BJ (cell line): ENCODE data around the gene RYR3. TPM values are rescaled to one million over a fixed set of nuclear protein-coding genes. Genes with fewer than 3 reads are reported as not detected.

Source experiments
- CTCF ChIA-PET: fragments of 350-600 bp; formaldehyde crosslinking; extraction: SDS; loops from one replicate; lab custom pipeline; 2021; ENCODE audit warnings: antibody characterized with exemption, inconsistent platforms; lab: Yijun Ruan, JAX
- POLR2A ChIA-PET: fragments of 300-600 bp; sonication (Branson Sonifier 250); formaldehyde crosslinking; extraction: SDS; loops from one replicate; lab custom pipeline; 2021; ENCODE audit warnings: antibody characterized with exemption; lab: Charles Lee
- DNase-seq: peaks from one replicate; pipeline ENCODE4 v3.0.0-alpha.2; 2011; ENCODE audit warnings: low read depth
- H3K27me3 ChIP-seq: 2 replicates; pipeline ENCODE4 v1.6.0; 2011; ENCODE audit warnings: low read length; ENCODE audit not compliant: control insufficient read depth, insufficient read depth
- H3K36me3 ChIP-seq: 2 replicates; pipeline ENCODE4 v1.5.1; 2011; ENCODE audit warnings: low read length; ENCODE audit not compliant: control insufficient read depth, insufficient read depth
- H3K4me3 ChIP-seq: 2 replicates; pipeline ENCODE4 v1.5.1; 2011; ENCODE audit warnings: low read depth, mild to moderate bottlenecking, control low read depth, low read length
- CTCF ChIP-seq: IDR thresholded peaks from 2 replicates; pipeline ENCODE4 v1.5.1; 2011; ENCODE audit warnings: low read depth, mild to moderate bottlenecking, control low read depth, inconsistent platforms, low read length, moderate library complexity; ENCODE audit not compliant: insufficient read depth
- polyA plus RNA-seq: library from polyadenylated mRNA; depleted of rRNA; stranded (reverse); fragments of >200 nt; gene quantifications from 2 replicates; pipeline ENCODE4 v1.2.3, GENCODE V29; 2011

The RYR3 gene
- polyA plus RNA-seq, 1 experiment: not detected

DNA sequence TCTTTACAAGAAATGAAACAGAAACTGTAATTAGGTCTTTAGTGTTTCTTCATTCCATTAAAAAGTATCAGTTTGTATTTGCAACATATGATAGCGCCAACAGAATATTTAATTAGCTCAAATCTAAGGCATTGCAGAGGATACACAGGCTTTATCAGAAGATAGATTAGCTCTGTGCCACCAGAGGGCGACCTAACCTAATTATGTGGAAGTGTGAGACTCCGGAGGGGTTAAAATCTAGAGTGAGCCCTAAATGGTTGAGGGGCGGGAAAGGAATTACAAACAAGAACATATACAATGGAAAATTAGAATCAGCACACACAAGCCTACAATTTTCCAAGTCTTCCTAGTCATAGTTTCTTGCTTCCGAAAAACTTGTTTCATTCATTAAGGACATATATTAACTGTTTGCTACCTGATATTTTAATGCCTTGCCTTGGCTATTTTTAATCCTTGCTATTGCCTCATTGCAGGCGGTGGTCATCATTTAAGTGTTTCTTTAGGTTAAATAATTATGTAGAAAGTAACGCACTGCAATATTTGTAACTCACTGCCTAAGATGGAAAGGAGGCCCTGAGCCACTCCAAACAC is 18.0 kb upstream of the RYR3 start:
- ChIA-PET CTCF (interaction anchor here (0.6 to 6.3 kb wide), 26 partner anchors 8 to 671 kb away, joined by 3 to 45 read pairs (median 4); partner anchors contain the start of gene RYR3), POLR2A (no interaction called here)
- Histone ChIP-seq H3K27me3 (peaks cover 8% of the 10 kb centered on the region; the same call in 1 of the 2 replicates), H3K36me3 (no peaks in the 10 kb centered on the region), H3K4me3 (no peak overlapping the region)
- TF ChIP-seq CTCF: peak; percentile 69
- no peak for DNase-seq

- no peaks in the 10 kb centered on the region for H3K36me3 ChIP-seq
- peaks cover 8% of the 10 kb centered on the region; the same call in 1 of the 2 replicates for H3K27me3 ChIP-seq
- no peak for TF ChIP-seq CTCF
- ChIA-PET POLR2A (no interaction called here), CTCF (interaction anchor here (0.7 to 6.3 kb wide), 9 partner anchors 12 to 670 kb away, joined by 3 to 45 read pairs (median 3); no protein-coding TSS in a partner anchor)
- no peak for DNase-seq
- H3K4me3 ChIP-seq: no peak overlapping the region
Observed at GRCh38 chr15:33293713-33294334, 16.9 kb upstream of the RYR3 start.

GRCh38 chr15:33296050-33296449 is 14.7 kb upstream of the RYR3 start:
- POLR2A ChIA-PET: no interaction called here
- CTCF ChIA-PET: interaction anchor here (2.2 kb wide), 1 partner anchor 405 kb away, joined by 18 read pairs; no protein-coding TSS in a partner anchor

DNA sequence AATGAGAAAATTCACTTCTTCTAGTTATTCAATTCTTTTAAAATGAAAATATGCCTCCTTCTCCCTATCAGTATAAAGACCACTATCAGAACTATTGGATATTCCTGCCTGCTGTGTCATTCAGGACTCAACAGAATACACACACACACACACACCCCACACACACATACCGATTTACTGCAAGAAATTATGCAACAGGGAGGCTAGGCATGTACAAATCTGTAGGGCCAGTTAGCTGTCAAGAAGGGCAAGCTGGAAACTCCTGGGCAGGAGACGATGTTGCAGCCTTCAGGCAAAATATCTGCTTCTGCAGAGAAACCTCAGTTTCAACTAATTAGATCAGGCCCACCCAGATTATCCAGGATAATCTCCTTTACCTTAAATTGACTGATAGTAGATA is 13.9 kb upstream of the RYR3 start:
- ChIA-PET CTCF (interaction anchor here (2.2 kb wide), 1 partner anchor 404 kb away, joined by 18 read pairs; no protein-coding TSS in a partner anchor), POLR2A (no interaction called here)
- Histone ChIP-seq H3K27me3 (peaks cover 6% of the 10 kb centered on the region; the same call in 1 of the 2 replicates), H3K4me3 (no peak overlapping the region), H3K36me3 (no peaks in the 10 kb centered on the region)
- TF ChIP-seq CTCF: no peak
- DNase-seq: no peak

More at GRCh38 chr15:33296050-33296449, 14.7 kb upstream of the RYR3 start:
- DNase-seq: no peak
- H3K27me3 ChIP-seq: peaks cover 6% of the 10 kb centered on the region; the same call in 1 of the 2 replicates
- H3K4me3 ChIP-seq: no peak overlapping the region
- no peak for TF ChIP-seq CTCF
- H3K36me3 ChIP-seq: no peaks in the 10 kb centered on the region

- DNase-seq: no peak
- Histone ChIP-seq H3K36me3 (no peaks in the 10 kb centered on the region), H3K4me3 (no peak overlapping the region), H3K27me3 (peaks cover 4% of the 10 kb centered on the region; the same call in 1 of the 2 replicates)
- ChIA-PET POLR2A (no interaction called here), CTCF (no interaction called here)
- no peak for TF ChIP-seq CTCF
Observed at GRCh38 chr15:33298631-33299030, 12.1 kb upstream of the RYR3 start.
